Right lobe of liver (tissue), 4 donors: Measurements from ENCODE around the gene SLC37A4.
A peak's percentile ranks its signal among the peaks of the same experiment; 100 is the strongest.

Experiments
- POLR2A ChIP-seq: fragments of 450-650 bp; IDR thresholded peaks from one replicate; pipeline ENCODE4 v1.6.1; 2017; ENCODE audit warnings: antibody characterized with exemption, mild to moderate bottlenecking
- TF ChIP-seq, protein P1 (sequence below), 4 donors: fragments of 200-600 bp in 3 of 4; fragments of 450-650 bp in 1 of 4; IDR thresholded peaks; one replicate each; pipeline versions ENCODE4 v1.5.1 to v1.8.0; 2016 to 2022; ENCODE audit warnings: antibody characterized with exemption in 4 of 4, mild to moderate bottlenecking in 2 of 4
- donor health status: DM: no; HTN: no; CAD: no.
- donor health status: DM: no; HTN: no; CAD: no.
- donor health status: DM: no; HTN: yes; CAD: no.

DNA sequence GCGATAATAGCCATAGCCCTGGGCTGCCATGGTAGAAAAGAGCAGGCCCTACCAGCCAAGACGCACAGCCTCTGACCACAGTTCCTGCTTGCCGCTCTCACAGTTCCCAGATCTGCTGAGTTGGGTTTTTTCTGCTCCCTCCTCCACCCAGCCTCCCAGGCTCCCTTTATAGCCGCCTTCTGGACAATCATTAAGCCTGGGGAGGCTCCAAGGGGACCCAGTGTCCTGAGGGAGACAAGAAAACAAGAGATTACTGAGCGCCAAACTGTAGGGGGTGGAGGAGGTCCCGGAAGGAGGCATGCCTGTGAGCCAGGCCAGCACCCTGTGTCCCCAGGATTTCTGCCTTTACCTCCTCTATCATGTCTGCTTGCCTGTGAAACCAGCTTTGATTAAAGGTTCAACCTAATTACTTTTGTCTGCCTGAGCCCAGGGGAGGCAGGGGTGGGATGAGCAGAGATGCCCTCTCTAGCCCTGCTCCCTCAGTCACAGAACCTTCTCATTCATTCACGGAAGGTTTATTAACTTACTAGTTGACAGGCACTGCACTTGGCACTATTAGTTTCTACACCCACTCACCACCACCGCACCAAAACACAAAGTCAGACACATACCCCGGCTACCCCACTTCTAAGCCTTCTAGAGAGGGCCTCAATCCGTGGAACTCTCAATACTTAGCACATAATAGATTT, 1.2 kb downstream of the SLC37A4 start:
- TF ChIP-seq, protein P1, sequence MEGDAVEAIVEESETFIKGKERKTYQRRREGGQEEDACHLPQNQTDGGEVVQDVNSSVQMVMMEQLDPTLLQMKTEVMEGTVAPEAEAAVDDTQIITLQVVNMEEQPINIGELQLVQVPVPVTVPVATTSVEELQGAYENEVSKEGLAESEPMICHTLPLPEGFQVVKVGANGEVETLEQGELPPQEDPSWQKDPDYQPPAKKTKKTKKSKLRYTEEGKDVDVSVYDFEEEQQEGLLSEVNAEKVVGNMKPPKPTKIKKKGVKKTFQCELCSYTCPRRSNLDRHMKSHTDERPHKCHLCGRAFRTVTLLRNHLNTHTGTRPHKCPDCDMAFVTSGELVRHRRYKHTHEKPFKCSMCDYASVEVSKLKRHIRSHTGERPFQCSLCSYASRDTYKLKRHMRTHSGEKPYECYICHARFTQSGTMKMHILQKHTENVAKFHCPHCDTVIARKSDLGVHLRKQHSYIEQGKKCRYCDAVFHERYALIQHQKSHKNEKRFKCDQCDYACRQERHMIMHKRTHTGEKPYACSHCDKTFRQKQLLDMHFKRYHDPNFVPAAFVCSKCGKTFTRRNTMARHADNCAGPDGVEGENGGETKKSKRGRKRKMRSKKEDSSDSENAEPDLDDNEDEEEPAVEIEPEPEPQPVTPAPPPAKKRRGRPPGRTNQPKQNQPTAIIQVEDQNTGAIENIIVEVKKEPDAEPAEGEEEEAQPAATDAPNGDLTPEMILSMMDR (IDR thresholded peaks at IDR 0.05), result no peak
- peak; percentile 94 for TF ChIP-seq POLR2A
